Naive thymus-derived CD4-positive, alpha-beta T cell (primary cell): ENCODE results near the gene MAP1S. TPM values are rescaled to one million over a fixed set of nuclear protein-coding genes. Genes with fewer than 3 reads are reported as not detected.
"Not testable (repeated sequence)": the region's sequence is repeated elsewhere in the genome, so short reads cannot be mapped to it uniquely, and the experiment has no call there.

Experiments
- ATAC-seq: fragments of 150-1000 bp; cut with Tn5 transposase; 2 replicates; pipeline ENCODE4 v1.10.0; 2021; ENCODE audit warnings: mild to moderate bottlenecking, moderate library complexity
- CTCF ChIA-PET: fragments of 350-600 bp; sonication (Branson Sonifier 250); formaldehyde crosslinking; loops from one replicate; lab custom pipeline; 2021; ENCODE audit warnings: antibody characterized with exemption; lab: Charles Lee
- POLR2A ChIA-PET: fragments of 350-600 bp; sonication (Branson Sonifier 250); formaldehyde crosslinking; loops from one replicate; lab custom pipeline; 2021; ENCODE audit warnings: antibody characterized with exemption, inconsistent platforms; lab: Charles Lee
- DNase-seq, 9 donors: peaks; one replicate each; pipeline versions ENCODE4 v3.0.0 to v3.0.0-alpha.2; 2020 to 2022; ENCODE audit warnings: mixed read lengths in 1 of 9
- H3K27ac ChIP-seq: one replicate; pipeline ENCODE4 v1.7.0; 2013; ENCODE audit warnings: mild to moderate bottlenecking, low read depth, low read length, moderate library complexity
- H3K27me3 ChIP-seq, 2 donors: one replicate each; pipeline ENCODE4 v1.7.0; 2013; ENCODE audit warnings: low read length in 2 of 2, mild to moderate bottlenecking in 2 of 2, moderate library complexity in 2 of 2; ENCODE audit not compliant: control insufficient read depth in 2 of 2, insufficient read depth in 2 of 2
- H3K36me3 ChIP-seq, 3 experiments: 1 replicate in 2 of 3; 2 replicates in 1 of 3; pipeline ENCODE4 v1.7.0; 2013; ENCODE audit warnings: low read length in 3 of 3, mild to moderate bottlenecking in 3 of 3, moderate library complexity in 1 of 3; ENCODE audit not compliant: insufficient read depth in 3 of 3, control insufficient read depth in 2 of 3
- H3K4me1 ChIP-seq, 2 donors: one replicate each; pipeline ENCODE4 v1.7.0; 2013; ENCODE audit warnings: low read length in 2 of 2, mild to moderate bottlenecking in 2 of 2, moderate library complexity in 1 of 2; ENCODE audit not compliant: control insufficient read depth in 2 of 2, insufficient read depth in 2 of 2
- H3K4me3 ChIP-seq: 2 replicates; pipeline ENCODE4 v1.7.0; 2013; ENCODE audit warnings: mild to moderate bottlenecking, low read length
- H3K9me3 ChIP-seq, 3 experiments: 1 replicate in 2 of 3; 2 replicates in 1 of 3; pipeline ENCODE4 v1.7.0; 2013; ENCODE audit warnings: low read length in 3 of 3; ENCODE audit not compliant: control insufficient read depth in 2 of 3
- H3K27ac Mint-ChIP-seq, 9 donors: one replicate each; pipeline ENCODE4 v1.8.0; 2020 to 2022; ENCODE audit warnings: mixed read lengths in 9 of 9, mild to moderate bottlenecking in 8 of 9, moderate library complexity in 5 of 9, inconsistent platforms in 2 of 9
- H3K27me3 Mint-ChIP-seq, 5 donors: one replicate each; pipeline ENCODE4 v1.8.0; 2021 to 2022; ENCODE audit warnings: mixed read lengths in 5 of 5, mild to moderate bottlenecking in 1 of 5
- H3K36me3 Mint-ChIP-seq, 5 donors: one replicate each; pipeline ENCODE4 v1.8.0; 2020 to 2022; ENCODE audit warnings: mixed read lengths in 5 of 5, mild to moderate bottlenecking in 3 of 5, inconsistent platforms in 1 of 5
- H3K4me1 Mint-ChIP-seq, 7 donors: one replicate each; pipeline ENCODE4 v1.8.0; 2020 to 2022; ENCODE audit warnings: mixed read lengths in 7 of 7, mild to moderate bottlenecking in 3 of 7, inconsistent platforms in 1 of 7
- H3K4me3 Mint-ChIP-seq, 10 donors: one replicate each; pipeline ENCODE4 v1.8.0; 2020 to 2022; ENCODE audit warnings: mild to moderate bottlenecking in 10 of 10, mixed read lengths in 10 of 10, moderate library complexity in 6 of 10, inconsistent platforms in 2 of 10
- H3K9me3 Mint-ChIP-seq, 11 donors: one replicate each; pipeline ENCODE4 v1.8.0; 2020 to 2022; ENCODE audit warnings: mixed read lengths in 11 of 11, mild to moderate bottlenecking in 4 of 11, inconsistent platforms in 1 of 11, moderate library complexity in 1 of 11
- intact Hi-C, 2 donors: fragments of 100-400 bp; cut with micrococcal nuclease; formaldehyde crosslinking; loops; one replicate each; pipeline ENCODE4 v1.15.1; 2023
- polyA plus RNA-seq, 2 donors: library from polyadenylated mRNA; unstranded; fragments of 300-500 nt; fragmentation: Illumina TruSeq; gene quantifications; one replicate each; pipeline ENCODE4 v1.2.3, GENCODE V29; 2021
- total RNA-seq, 6 experiments: library from RNA in 5 of 6; stranded (reverse) in 5 of 6; gene quantifications; 1 replicate in 5 of 6; 2 replicates in 1 of 6; pipeline ENCODE4 v1.2.3 and lab custom pipeline; 2021 to 2026

Gene MAP1S
- total and polyA plus RNA-seq, 7 experiments from 2014 or later, result 21.9 to 73.8 (median 49.8) TPM

DNA sequence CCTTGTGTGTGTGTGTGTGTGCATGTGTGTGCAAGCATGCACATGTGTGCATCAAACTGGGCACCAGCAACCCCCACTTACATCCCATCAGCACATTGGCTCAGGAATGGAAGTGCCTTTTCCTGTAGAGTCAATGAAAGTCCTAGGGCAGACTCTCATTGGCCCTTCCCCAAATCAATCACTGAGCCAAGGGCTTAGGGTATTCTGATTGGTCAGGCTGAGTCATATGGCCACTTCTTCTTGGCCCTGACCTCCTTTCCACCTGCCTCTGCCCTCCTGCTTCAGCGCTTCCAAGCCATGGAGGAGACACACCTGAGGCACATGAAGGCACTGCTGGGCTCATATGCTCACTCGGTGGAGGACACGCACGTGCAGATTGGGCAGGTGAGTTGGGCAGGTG lies 52.9 kb downstream of the MAP1S start:
- ChIA-PET CTCF (interaction anchor here (1.0 kb wide), 1 partner anchor 87 kb away, joined by 3 read pairs; the partner anchor contains the start of gene RPL18A), POLR2A (interaction anchor here (0.8 to 1.3 kb wide), 2 partner anchors 39 to 53 kb away, joined by 3 to 4 read pairs; partner anchors contain the start of gene MAP1S)
- no peak for ATAC-seq
- Mint-ChIP-seq H3K4me1 (peaks cover 0 to 7% (median 0%) of the 10 kb centered on the region in 7 donors), H3K27ac (no peak overlapping the region), H3K4me3 (no peak overlapping the region), H3K27me3 (no peaks in the 10 kb centered on the region), H3K36me3 (peaks cover 14 to 50% (median 19%) of the 10 kb centered on the region in 5 donors), H3K9me3 (no peaks in the 10 kb centered on the region)
- Histone ChIP-seq H3K4me1 (no peaks in the 10 kb centered on the region), H3K9me3 (no peaks in the 10 kb centered on the region), H3K36me3 (peaks cover 0 to 91% (median 11%) of the 10 kb centered on the region in 3 experiments), H3K27ac (no peak overlapping the region), H3K4me3 (no peak overlapping the region), H3K27me3 (no peaks in the 10 kb centered on the region)
- DNase-seq, result no peak
- intact Hi-C loops, result no loop called here

GRCh38 chr19:17775245-17775927 lies 56.1 kb downstream of the MAP1S start:
- Mint-ChIP-seq H3K9me3 (no peaks in the 10 kb centered on the region), H3K4me3 (no peak overlapping the region), H3K4me1 (peaks cover 0 to 18% (median 9%) of the 10 kb centered on the region in 7 donors), H3K27ac (no peak overlapping the region), H3K27me3 (no peaks in the 10 kb centered on the region), H3K36me3 (peaks cover 13 to 35% (median 18%) of the 10 kb centered on the region in 5 donors)
- peak; percentile 24 for ATAC-seq
- ChIA-PET POLR2A (no interaction called here), CTCF (interaction anchor here (1.2 kb wide), 2 partner anchors 26 to 71 kb away, joined by 4 to 6 read pairs; no protein-coding TSS in a partner anchor)
- intact Hi-C loops, result loop anchor here in 1 of 2 donors (2.0 kb wide), 1 partner anchor 71 kb away; no protein-coding TSS in a partner anchor
- Histone ChIP-seq H3K4me3 (no peak overlapping the region), H3K27me3 (no peaks in the 10 kb centered on the region), H3K9me3 (no peaks in the 10 kb centered on the region), H3K4me1 (no peaks in the 10 kb centered on the region), H3K36me3 (peaks cover 0 to 72% (median 8%) of the 10 kb centered on the region in 3 experiments), H3K27ac (no peak overlapping the region)
- peak in 2 of 9 donors; percentile 25 to 38 for DNase-seq

- peak; percentile 33 for ATAC-seq
- H3K4me3 Mint-ChIP-seq, result peak overlapping the region in 1 of 10 donors; percentile 45
- Histone ChIP-seq H3K9me3 (no peaks in the 10 kb centered on the region), H3K36me3 (peaks cover 0 to 69% (median 3%) of the 10 kb centered on the region in 3 experiments), H3K27me3 (no peaks in the 10 kb centered on the region), H3K27ac (no peak overlapping the region), H3K4me3 (no peak overlapping the region), H3K4me1 (no peaks in the 10 kb centered on the region)
- intact Hi-C loops, result loop anchor here in 1 of 2 donors (2.0 kb wide), 1 partner anchor 71 kb away; no protein-coding TSS in a partner anchor
- CTCF ChIA-PET, result interaction anchor here (0.6 kb wide), 1 partner anchor 80 kb away, joined by 3 read pairs; no protein-coding TSS in a partner anchor
- POLR2A ChIA-PET, result no interaction called here
- no peak for DNase-seq
- H3K27ac Mint-ChIP-seq, result peak overlapping the region in 1 of 9 donors; percentile 71
- no peaks in the 10 kb centered on the region for H3K27me3 Mint-ChIP-seq
- peaks cover 0 to 18% (median 9%) of the 10 kb centered on the region in 7 donors for H3K4me1 Mint-ChIP-seq
- no peaks in the 10 kb centered on the region for H3K9me3 Mint-ChIP-seq
- H3K36me3 Mint-ChIP-seq, result peaks cover 13 to 34% (median 18%) of the 10 kb centered on the region in 5 donors
Measured at GRCh38 chr19:17775991-17776803, 56.9 kb downstream of the MAP1S start.

- H3K27me3 Mint-ChIP-seq, H3K4me3 Mint-ChIP-seq, H3K9me3 Mint-ChIP-seq, H3K4me3 ChIP-seq, H3K9me3 ChIP-seq, H3K4me1 ChIP-seq, CTCF ChIA-PET, DNase-seq, H3K27me3 ChIP-seq, ATAC-seq, H3K27ac ChIP-seq: not testable (repeated sequence)
- H3K36me3 ChIP-seq, result peaks cover 0 to 73% (median 3%) of the 10 kb centered on the region in 3 experiments
- Mint-ChIP-seq H3K36me3 (peaks cover 12 to 33% (median 16%) of the 10 kb centered on the region in 5 donors), H3K27ac (peak overlapping the region in 7 of 9 donors; percentile 21 to 76 (median 67)), H3K4me1 (peaks cover 5 to 16% (median 12%) of the 10 kb centered on the region in 7 donors)
- intact Hi-C loops, result loop anchor here in 1 of 2 donors (1.0 kb wide), 1 partner anchor 31 kb away; no protein-coding TSS in a partner anchor
- POLR2A ChIA-PET, result interaction anchor here (0.6 to 1.3 kb wide), 3 partner anchors 15 to 538 kb away, joined by 3 read pairs; no protein-coding TSS in a partner anchor
Measured at GRCh38 chr19:17777840-17778239, 58.6 kb downstream of the MAP1S start.

DNA sequence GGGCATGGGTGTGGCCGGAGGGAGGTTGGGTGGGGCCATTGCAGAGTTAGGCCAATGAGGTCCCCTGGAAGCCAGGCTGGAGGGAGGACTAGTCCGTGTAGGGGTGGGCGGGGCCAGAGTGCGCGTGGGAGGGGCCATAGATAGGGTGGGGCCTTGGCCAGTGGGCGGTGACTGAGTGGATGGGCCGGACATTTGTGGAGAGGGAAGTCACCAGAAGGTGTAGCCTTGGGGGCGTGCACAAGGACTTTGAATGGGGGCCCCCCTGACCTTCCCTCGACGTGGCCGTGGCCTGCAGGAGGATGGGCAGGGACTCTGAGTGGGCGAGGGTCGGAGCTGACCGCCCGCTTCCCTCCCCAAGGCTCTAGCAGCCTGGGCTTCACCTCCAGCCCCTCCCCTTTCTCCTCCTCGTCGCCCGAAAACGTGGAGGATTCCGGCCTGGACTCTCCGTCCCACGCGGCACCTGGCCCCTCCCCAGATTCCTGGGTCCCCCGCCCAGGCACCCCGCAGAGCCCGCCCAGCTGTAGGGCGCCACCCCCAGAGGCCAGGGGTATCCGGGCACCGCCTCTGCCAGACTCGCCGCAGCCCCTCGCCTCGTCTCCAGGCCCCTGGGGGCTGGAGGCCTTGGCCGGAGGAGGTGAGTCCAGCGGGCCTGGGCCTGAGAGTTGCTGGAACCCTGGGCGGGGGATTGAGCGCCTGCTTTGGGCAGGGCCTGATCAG lies 59.1 kb downstream of the MAP1S start:
- Mint-ChIP-seq H3K27ac (peak overlapping the region in 5 of 9 donors; percentile 42 to 81 (median 58)), H3K36me3 (peaks cover 10 to 30% (median 11%) of the 10 kb centered on the region in 5 donors), H3K4me3 (no peak overlapping the region), H3K9me3 (no peaks in the 10 kb centered on the region), H3K4me1 (peaks cover 5 to 16% (median 12%) of the 10 kb centered on the region in 7 donors), H3K27me3 (no peaks in the 10 kb centered on the region)
- peak overlapping the region; percentile 17 for H3K27ac ChIP-seq
- ATAC-seq, result peak; percentile 83
- H3K36me3 ChIP-seq, result peaks cover 0 to 71% (median 2%) of the 10 kb centered on the region in 3 experiments
- H3K27me3 ChIP-seq, result no peaks in the 10 kb centered on the region
- H3K4me1 ChIP-seq, result no peaks in the 10 kb centered on the region
- CTCF ChIA-PET, result interaction anchor here (0.6 kb wide), 1 partner anchor 487 kb away, joined by 3 read pairs; no protein-coding TSS in a partner anchor
- H3K9me3 ChIP-seq, result no peaks in the 10 kb centered on the region
- POLR2A ChIA-PET, result interaction anchor here (1.0 kb wide), 1 partner anchor 15 kb away, joined by 3 read pairs; no protein-coding TSS in a partner anchor
- intact Hi-C loops, result loop anchor here in 1 of 2 donors (1.0 kb wide), 1 partner anchor 31 kb away; no protein-coding TSS in a partner anchor
- no peak overlapping the region for H3K4me3 ChIP-seq
- DNase-seq, result peak in 1 of 9 donors; percentile 44
